Thoracic aorta (tissue), 2 donors: ENCODE measurements around the gene GALNT16. TPM values are rescaled to one million over a fixed set of nuclear protein-coding genes. Genes with fewer than 3 reads are reported as not detected.

ENCODE experiments used
- ATAC-seq: fragments of 150-250 bp; one replicate; pipeline ENCODE4 v1.8.0; 2017; ENCODE audit warnings: low read depth; ENCODE audit not compliant: insufficient number of reproducible peaks, low FRiP score
- DNase-seq: peaks from one replicate; pipeline ENCODE4 v3.0.0-alpha.2; 2020; ENCODE audit warnings: low spot score
- H3K27ac ChIP-seq, 2 donors: fragments of 200-600 bp; sonication (generic); 1 replicate in 1 of 2; 2 replicates in 1 of 2; pipeline ENCODE4 v1.5.1; 2016; ENCODE audit warnings: mild to moderate bottlenecking in 2 of 2, moderate library complexity in 2 of 2
- H3K27me3 ChIP-seq: fragments of 200-600 bp; sonication (generic); replicated peaks from 2 replicates; pipeline ENCODE4 v1.6.0; 2016; ENCODE audit warnings: mild to moderate bottlenecking; ENCODE audit not compliant: insufficient read depth
- H3K36me3 ChIP-seq: fragments of 200-600 bp; sonication (generic); one replicate; pipeline ENCODE4 v1.5.1; 2016
- H3K4me1 ChIP-seq, 2 donors: fragments of 200-600 bp; sonication (generic); 1 replicate in 1 of 2; 2 replicates in 1 of 2; pipeline versions ENCODE4 v1.5.1 to v1.6.0; 2016; ENCODE audit warnings: low read depth in 2 of 2, mild to moderate bottlenecking in 1 of 2; ENCODE audit not compliant: control insufficient read depth in 1 of 2
- H3K4me3 ChIP-seq: fragments of 200-600 bp; sonication (generic); 2 replicates; pipeline ENCODE4 v1.5.1; 2016; ENCODE audit warnings: mild to moderate bottlenecking
- H3K9me3 ChIP-seq: fragments of 200-600 bp; sonication (generic); 2 replicates; pipeline ENCODE4 v1.5.1; 2016
- CTCF ChIP-seq: fragments of 200-600 bp; sonication (generic); IDR thresholded peaks from one replicate; pipeline ENCODE4 v1.5.1; 2019; ENCODE audit warnings: antibody characterized with exemption
- total RNA-seq, 2 donors: library from RNA; depleted of rRNA; stranded (reverse); fragments of >200 nt; gene quantifications; one replicate each; pipeline versions ENCODE4 v1.1.0 to v1.2.3, GENCODE V29; 2016

Gene GALNT16
- total RNA-seq, 2 donors from 2014 or later: 12.1 to 15.8 TPM

GRCh38 chr14:69321601-69322330 lies 61.8 kb downstream of the GALNT16 start:
- Histone ChIP-seq H3K27ac (no peak overlapping the region), H3K27me3 (no peaks in the 10 kb centered on the region), H3K4me3 (no peak overlapping the region), H3K4me1 (peaks cover 7 to 14% of the 10 kb centered on the region in 2 donors), H3K9me3 (no peaks in the 10 kb centered on the region), H3K36me3 (no peaks in the 10 kb centered on the region)
- DNase-seq (no peak), ATAC-seq (no peak)
- TF ChIP-seq CTCF: no peak

- Histone ChIP-seq H3K9me3 (no peaks in the 10 kb centered on the region), H3K27me3 (no peaks in the 10 kb centered on the region), H3K4me1 (no peaks in the 10 kb centered on the region), H3K27ac (no peak overlapping the region), H3K4me3 (no peak overlapping the region), H3K36me3 (no peaks in the 10 kb centered on the region)
- no peak for DNase-seq
- no peak for ATAC-seq
- no peak for TF ChIP-seq CTCF
Observed at GRCh38 chr14:69323266-69323998, 63.5 kb downstream of the GALNT16 start.

DNA sequence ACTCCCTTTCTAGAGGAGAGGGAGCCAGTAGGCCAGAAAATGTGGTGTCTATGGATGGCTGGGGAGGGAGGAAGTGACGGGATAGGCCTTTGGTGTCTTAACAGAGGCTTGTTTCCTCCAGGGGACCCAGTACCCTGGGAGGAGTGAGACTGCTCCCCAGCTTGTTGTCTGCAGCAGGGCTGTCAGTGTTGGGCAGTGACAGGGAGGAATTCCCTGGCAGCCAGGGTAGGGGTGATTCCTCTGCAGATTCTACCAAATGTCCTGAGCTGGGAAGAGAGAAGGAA lies 64.0 kb downstream of the GALNT16 start:
- Histone ChIP-seq H3K27me3 (no peaks in the 10 kb centered on the region), H3K9me3 (no peaks in the 10 kb centered on the region), H3K4me3 (no peak overlapping the region), H3K36me3 (no peaks in the 10 kb centered on the region), H3K27ac (no peak overlapping the region), H3K4me1 (no peaks in the 10 kb centered on the region)
- no peak for ATAC-seq
- no peak for TF ChIP-seq CTCF
- no peak for DNase-seq

GRCh38 chr14:69324341-69324931 lies 64.5 kb downstream of the GALNT16 start:
- no peak for TF ChIP-seq CTCF
- no peaks in the 10 kb centered on the region for H3K36me3 ChIP-seq
- ATAC-seq: no peak
- H3K27ac ChIP-seq: no peak overlapping the region
- DNase-seq: no peak
- H3K4me3 ChIP-seq: no peak overlapping the region
- no peaks in the 10 kb centered on the region for H3K4me1 ChIP-seq
- no peaks in the 10 kb centered on the region for H3K9me3 ChIP-seq
- H3K27me3 ChIP-seq: no peaks in the 10 kb centered on the region

- no peak for DNase-seq
- Histone ChIP-seq H3K27me3 (no peaks in the 10 kb centered on the region), H3K27ac (no peak overlapping the region), H3K4me1 (no peaks in the 10 kb centered on the region), H3K36me3 (no peaks in the 10 kb centered on the region), H3K4me3 (no peak overlapping the region), H3K9me3 (no peaks in the 10 kb centered on the region)
- no peak for TF ChIP-seq CTCF
- no peak for ATAC-seq
Observed at GRCh38 chr14:69325086-69325485, 65.1 kb downstream of the GALNT16 start.
